ENCODE measurements around the gene ANO9. TPM values are rescaled to one million over a fixed set of nuclear protein-coding genes. Genes with fewer than 3 reads are reported as not detected.

ANO9 gene
- total and polyA plus RNA-seq, 12 donors, result 0.07 to 2.9 (median 0.97) TPM; not detected in 5

DNA sequence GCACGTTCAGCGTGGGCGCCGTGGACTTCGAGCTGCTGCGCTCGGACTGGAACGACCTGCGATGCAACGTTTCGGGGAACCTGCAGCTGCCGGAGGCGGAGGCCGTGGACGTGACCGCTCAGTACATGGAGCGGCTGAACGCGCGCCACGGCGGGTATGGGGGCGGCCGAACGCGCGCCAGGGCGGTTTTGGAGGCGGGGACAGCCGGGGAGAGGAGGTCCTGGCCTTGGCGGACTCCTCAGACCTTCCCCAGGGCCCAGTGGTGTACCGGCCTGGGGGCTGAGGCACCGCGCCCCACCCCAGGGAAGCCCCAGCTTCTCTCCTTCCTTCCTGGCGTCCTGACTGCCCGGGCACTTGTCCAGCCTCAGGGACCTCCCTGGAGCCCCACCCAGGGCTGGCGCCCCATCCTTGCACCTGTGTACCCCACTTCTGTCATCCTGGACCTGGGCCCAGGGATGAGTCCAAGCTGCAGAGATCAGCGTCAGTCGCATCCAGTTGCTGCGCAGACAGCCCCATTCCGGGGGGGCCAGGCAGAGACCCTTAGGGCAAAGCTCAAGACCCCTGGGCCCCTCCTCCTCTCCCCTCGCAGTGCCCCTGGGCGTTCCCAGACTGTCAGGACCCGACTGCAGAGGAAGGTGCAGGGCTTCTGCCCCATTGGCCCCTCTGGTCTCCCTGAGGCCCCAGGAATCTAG, 64.5 kb downstream of the ANO9 start:
- H3K4me3 ChIP-seq, result no peak overlapping the region
- intact Hi-C loops (cut with DNase I), result no loop called here
- no peaks in the 10 kb centered on the region for H3K9me3 ChIP-seq (replicated peaks in 1 of 3)
- 81 to 89% (median 84%) methylated on average over 33 to 44 of the region's 44 CpGs for WGBS, 4 donors
- H3K4me1 ChIP-seq (replicated peaks in 1 of 2), result no peaks in the 10 kb centered on the region
- H3K27me3 ChIP-seq, result no peaks in the 10 kb centered on the region
- no peak overlapping the region for H3K27ac ChIP-seq
- no peak for DNase-seq
- TF ChIP-seq, protein P1, sequence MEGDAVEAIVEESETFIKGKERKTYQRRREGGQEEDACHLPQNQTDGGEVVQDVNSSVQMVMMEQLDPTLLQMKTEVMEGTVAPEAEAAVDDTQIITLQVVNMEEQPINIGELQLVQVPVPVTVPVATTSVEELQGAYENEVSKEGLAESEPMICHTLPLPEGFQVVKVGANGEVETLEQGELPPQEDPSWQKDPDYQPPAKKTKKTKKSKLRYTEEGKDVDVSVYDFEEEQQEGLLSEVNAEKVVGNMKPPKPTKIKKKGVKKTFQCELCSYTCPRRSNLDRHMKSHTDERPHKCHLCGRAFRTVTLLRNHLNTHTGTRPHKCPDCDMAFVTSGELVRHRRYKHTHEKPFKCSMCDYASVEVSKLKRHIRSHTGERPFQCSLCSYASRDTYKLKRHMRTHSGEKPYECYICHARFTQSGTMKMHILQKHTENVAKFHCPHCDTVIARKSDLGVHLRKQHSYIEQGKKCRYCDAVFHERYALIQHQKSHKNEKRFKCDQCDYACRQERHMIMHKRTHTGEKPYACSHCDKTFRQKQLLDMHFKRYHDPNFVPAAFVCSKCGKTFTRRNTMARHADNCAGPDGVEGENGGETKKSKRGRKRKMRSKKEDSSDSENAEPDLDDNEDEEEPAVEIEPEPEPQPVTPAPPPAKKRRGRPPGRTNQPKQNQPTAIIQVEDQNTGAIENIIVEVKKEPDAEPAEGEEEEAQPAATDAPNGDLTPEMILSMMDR (IDR thresholded peaks at IDR 0.05), result no peak
- TF ChIP-seq POLR2A (IDR thresholded peaks at IDR 0.05), result no peak
- no peaks in the 10 kb centered on the region for H3K36me3 ChIP-seq (replicated peaks in 1 of 2)

DNA sequence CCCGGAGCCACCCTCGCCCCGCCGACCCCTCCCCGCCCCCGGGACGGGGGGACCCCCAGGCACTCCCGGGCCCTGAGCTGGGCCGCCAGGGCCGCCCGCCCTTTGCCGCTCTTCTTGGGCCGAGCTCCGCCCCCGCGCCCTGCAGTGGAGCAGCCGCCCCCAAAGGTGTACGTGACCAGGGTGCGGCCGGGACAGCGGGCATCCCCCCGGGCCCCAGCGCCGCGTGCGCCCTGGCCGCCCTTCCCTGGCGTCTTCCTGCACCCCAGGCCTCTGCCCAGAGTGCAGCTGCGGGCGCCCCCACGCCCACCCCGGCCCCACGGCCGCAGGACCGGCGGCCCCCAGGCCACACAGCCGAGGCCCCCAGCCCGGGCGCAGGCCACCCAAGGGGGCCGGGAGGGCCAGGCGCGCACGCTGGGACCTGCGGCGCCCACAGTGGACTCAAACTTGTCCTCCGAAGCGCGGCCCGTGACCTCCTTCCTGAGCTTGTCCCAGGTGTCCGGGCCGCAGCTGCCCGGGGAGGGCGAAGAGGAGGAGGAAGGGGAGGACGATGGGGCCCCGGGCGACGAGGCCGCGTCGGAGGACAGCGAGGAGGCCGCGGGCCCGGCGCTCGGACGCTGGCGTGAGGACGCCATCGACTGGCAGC, 65.2 kb downstream of the ANO9 start:
- Histone ChIP-seq H3K4me3 (no peak overlapping the region), H3K4me1 (replicated peaks in 1 of 2) (no peaks in the 10 kb centered on the region), H3K36me3 (replicated peaks in 1 of 2) (no peaks in the 10 kb centered on the region), H3K27ac (no peak overlapping the region), H3K9me3 (replicated peaks in 1 of 3) (no peaks in the 10 kb centered on the region), H3K27me3 (no peaks in the 10 kb centered on the region)
- TF ChIP-seq, protein P1 (IDR thresholded peaks at IDR 0.05), result no peak
- no peak for TF ChIP-seq POLR2A (IDR thresholded peaks at IDR 0.05)
- intact Hi-C loops (cut with DNase I), result no loop called here
- WGBS, 4 donors, result 92 to 95% (median 93%) methylated on average over 30 to 70 of the region's 70 CpGs
- DNase-seq, result no peak

GRCh38 chr11:375065-376025, 66.5 kb downstream of the ANO9 start:
- Histone ChIP-seq H3K9me3 (replicated peaks in 1 of 3) (no peaks in the 10 kb centered on the region), H3K27me3 (no peaks in the 10 kb centered on the region), H3K4me3 (no peak overlapping the region), H3K4me1 (replicated peaks in 1 of 2) (no peaks in the 10 kb centered on the region), H3K36me3 (replicated peaks in 1 of 2) (no peaks in the 10 kb centered on the region), H3K27ac (no peak overlapping the region)
- TF ChIP-seq, protein P1 (IDR thresholded peaks at IDR 0.05), result no peak
- TF ChIP-seq POLR2A (IDR thresholded peaks at IDR 0.05), result no peak
- intact Hi-C loops (cut with DNase I), result no loop called here
- WGBS, 4 donors, result 67 to 82% (median 80%) methylated on average over 14 to 41 of the region's 41 CpGs
- DNase-seq, result no peak
